Activated T-helper 1 cell treated with anti-CD3 and anti-CD28 coated beads, Interleukin-2, amount 50 U/mL, for 16 hours (primary cell): Measurements from ENCODE around the gene QSOX2.

Source experiments
- DNase-seq, 2 donors: peaks; one replicate each; pipeline ENCODE4 v3.0.0-alpha.2; 2020; ENCODE audit warnings: low read depth in 1 of 2, low spot score in 1 of 2

QSOX2 gene

DNA sequence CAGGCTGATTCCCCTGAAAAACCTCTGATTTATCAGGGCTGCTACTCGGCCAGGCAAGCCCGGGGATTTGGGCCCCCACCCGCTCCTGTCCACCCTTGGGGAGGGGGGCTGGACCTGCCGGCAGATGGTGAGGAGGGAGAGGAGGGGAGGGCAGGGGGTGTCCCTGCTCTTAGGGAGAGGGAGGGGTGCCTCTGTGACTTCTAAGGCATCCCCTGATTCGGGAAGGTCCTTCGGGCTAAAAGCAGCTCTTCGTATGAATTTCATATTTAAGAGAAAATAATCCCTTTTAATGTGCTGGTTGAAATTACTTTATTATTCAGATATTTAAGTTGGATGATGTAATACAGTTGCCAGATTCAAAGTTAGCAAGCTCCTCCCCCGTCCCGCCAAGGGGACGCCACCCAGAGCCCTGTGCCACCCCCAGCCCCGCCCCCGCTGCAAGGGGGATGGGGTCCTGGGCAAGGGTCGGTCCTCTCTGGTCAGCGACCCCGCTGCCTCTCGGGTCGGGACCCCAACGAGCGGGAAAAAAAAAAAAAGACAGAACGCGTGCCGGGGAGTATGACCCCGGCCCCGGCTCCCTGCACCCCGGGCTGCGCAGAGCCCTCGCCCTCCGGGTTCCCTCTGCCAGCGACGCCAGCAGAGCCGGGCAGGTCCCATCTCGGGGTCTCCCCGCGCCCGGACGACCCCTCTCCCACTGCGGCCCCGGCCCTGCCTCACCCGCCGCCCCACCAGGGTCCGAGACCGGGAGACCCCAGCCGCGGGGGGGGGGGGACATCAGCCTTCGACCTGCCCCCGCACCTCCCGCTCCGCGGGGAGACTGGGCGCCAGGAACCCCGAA lies 53.1 kb downstream of the QSOX2 start:
- DNase-seq: no peak

DNA sequence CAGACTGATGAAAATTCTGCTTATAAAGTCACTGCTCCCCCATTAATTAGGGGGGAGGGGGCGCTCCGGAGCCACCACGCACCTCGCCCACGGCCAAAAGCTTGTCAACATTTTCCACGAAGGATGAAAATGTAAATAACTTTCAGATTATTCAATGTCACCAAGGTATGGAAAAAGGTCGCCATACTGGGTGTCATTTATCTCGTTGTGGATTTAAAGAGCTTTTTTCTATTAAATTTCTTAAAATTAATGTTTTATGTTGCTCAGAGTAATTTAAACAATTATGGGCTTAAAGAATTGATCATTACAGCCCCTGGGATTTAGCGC lies 53.7 kb downstream of the QSOX2 start:
- DNase-seq: no peak

DNA sequence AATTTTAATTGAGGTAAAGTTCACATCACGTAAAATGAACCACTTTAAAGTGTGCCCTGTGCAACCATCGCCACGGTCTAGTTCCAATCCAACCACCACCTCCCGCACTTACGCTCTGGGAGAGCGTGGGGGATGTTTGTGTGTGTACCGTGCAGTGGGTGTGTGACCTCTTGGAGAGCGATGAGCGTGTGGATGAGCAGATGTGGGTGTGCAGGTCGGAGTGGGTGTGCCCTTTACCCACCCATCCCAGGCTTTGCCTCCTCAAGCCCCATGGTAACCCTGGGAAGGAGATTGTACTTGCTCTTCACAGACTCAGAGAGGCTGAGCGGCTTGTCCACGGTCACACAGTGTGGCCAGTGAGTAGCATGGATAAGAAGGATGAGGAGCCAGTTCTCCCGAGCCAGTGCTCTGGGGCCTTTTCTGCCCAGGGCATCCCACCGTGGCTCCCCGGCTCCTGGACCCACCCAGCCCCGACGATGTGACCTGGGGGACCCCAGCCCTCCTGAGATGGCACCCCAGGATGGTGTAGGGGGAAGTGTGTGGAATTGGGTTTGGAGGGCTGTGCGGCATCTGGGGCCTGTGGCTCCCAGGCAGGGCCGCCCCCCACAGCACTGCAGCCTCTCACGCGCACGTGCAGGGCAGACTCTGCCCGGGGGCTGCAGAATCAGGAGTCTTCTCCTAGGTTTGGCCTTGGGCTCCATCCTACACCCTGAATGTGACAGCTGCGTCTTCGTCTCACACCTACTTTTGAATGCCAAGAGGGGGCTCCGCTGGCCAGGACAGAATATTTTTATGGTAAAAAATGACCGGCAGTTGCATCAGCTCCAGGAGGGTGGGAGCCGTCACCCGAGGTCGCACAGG lies 54.3 kb downstream of the QSOX2 start:
- DNase-seq: no peak

DNA sequence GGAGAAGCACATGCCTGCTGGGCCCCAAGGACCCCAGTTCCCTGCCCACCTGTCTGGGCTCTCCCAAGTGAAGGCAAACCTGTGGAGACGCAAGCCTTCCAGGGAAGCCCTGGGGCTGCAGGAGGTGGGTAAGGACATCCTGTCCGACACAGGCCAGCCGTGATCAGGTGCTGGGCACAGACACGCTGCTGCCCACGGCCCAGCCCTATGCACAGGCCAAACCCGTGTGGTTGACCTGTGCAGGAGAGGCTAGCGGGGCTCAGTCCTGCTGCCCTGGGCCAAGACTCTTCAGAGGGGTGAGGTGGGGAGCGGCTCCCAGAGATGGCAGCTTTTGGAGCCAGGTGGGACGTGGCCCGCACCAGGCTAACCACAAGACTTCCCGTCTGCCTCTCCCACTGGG lies 55.0 kb downstream of the QSOX2 start:
- no peak for DNase-seq

DNA sequence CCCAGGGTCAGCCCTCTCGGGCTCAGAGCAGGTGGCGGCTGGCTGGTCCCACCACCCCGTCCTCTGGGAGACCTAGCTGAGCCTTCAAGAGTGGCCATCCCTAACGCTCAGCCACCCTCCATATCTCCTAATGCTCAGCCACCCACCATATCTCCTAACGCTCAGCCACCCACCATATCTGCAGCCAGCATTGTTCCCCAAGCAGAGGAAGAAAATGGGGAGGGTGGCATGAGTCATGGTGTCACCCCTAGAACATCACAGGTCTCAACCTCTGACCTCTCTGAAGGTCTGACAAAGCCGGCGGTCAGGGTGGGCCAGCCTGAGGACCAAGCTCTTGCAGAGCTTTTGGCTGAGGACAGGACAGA lies 55.4 kb downstream of the QSOX2 start:
- no peak for DNase-seq

DNA sequence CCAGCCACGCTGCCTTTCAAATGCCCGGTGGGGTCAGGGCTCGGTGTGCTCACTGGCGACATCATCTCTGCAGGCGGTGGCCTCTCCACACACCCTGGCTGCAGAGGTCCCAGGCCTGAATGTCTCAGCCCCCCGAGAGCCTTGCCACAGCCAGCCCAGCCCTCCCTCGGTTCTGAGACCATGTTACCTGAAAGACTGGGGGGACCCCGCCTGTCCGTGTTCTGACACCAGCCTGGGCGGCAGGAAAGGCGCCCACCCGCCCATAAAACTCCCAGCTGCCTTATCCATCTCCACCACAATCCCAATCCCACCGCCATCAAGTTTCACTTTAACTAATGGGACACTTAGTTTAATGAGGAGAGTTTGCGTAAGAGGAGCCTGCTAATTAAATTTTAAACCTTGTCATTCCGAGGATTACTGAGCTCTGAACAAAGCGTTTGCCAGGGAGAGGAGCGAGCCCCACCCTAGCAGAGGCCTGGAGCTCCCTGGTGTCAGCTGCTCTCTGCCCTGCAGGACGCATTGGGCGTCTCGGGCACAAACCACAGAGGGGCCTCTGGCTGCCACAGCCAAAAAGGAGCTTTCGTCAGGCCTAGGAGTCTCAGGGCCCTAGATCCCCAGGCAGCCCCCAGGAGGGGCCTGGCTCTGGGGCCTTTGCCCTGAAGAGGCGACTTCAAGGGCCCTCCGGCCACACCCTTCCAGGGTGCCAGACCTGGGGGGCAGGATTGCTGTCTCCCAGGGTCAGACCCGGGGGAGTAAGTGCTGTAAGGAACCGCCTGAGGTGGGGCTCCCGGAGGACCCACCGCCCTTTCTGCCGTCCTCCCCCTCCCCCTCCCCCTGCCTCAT lies 56.0 kb downstream of the QSOX2 start:
- no peak for DNase-seq

DNA sequence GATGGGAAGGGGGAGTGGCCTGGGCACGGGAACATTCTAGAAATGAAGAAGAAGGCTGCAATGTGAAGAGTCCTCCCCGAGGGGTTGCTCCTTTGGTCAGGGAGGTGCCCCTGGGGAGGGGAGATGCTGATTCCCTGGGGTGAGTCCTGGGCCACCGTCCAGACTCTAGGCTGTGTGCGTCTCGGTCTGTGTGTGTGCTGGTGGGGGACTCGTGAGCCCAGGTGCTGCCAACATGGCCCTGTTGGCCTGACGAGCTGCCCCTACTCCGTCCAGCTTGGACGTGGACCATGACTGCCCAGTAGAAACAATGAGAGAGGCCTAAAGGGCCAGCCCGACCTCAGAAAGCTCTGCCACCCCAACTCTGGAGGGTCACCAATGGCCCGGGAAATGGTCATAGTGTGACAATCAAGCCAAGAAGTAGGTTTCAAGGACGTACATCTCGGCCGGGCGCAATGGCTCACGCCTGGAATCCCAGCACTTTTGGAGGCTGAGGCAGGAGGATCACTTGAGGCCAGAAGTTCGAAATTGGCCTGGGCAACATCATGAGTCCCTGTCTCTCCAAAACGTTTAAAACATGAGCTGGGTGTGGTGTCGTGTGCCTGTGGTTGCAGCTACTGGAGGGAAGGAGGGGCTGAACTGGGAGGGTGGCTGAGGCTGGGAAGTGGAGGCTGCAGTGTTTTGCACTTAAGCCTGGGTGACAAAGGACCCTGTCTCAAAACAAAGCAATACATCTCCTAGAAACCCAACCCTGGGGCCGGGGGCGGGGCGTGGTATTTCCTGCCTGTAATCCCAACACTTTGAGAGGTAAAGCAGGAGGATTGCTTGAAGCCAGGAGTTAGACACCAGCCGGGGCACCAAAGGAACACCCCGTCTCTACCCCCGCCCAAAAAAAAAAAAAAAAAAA lies 57.7 kb downstream of the QSOX2 start:
- no peak for DNase-seq

DNA sequence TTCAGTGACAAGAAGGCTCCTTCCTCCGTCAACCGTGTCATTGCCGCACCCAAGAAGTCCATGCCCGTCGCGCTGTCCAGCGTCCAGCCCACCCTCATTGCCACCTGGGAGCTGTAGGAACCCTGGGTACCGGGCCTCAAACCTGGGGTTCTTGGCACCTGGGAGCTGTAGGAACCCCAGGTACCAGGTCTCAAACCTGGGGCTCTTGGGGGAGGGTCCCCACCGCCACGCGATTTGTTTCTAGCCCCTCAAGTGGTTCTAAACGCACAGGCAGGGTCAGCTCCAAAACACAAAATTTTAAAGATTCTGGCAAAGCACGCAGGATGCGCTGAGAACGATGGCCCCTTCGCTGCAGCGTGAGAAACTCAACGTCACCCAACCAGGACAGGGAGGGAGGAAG lies 58.4 kb downstream of the QSOX2 start:
- no peak for DNase-seq

DNA sequence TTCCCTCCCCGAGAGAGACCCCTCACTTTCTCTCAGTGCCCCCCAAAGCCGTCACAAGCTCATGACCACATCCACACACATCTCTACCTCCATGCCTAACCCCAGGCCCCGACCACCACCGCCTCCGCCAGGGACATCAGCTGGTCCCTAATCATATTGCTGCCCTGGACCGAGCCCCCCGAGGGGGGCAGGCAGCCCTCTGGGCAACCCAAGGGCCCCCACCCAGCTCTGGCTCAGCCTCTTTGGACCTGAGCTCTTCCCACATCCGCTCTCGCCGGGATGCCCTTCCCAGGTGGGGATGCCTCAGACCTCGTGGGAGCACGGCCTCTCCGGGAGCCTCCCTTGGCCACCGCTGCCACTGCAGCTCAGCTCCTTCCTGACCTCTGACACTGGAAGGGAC lies 59.2 kb downstream of the QSOX2 start:
- no peak for DNase-seq

DNA sequence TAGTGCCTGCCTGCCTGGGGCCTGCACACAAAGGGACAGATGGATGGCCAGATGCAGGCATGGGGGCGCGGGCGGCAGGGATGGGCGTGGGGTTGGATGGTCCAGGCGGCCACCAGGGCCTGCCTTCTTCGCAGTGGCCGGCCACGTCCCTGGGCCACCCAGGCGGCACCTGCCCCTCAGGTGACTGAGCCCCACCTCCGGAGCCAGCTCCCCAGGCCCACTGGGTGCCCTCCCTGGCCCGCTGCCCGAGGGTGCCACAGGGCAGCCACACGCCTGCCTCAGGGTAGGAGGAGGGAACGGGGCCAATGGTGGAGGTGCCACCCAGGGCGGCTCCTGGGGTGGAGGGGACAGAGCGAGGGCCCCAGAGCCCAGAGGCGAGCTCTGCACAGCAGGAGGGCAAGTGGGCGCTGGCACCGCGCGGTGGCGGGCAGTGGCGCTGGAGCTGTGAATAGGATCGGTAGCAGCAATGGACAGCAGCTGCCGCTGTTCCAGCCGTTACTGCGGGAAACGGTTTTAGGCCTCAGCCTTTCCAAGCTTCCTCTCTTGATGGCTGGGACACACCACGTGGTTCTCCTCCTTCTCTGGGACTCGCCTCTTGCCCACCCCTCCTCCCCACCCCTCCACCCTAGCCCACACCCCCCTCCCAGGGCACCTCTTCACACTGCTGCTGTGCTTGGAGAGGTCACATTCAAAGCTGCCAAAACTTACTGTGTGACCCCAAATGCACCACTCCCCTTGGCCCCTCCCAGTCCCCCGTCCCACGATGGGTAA lies 59.8 kb downstream of the QSOX2 start:
- no peak for DNase-seq

DNA sequence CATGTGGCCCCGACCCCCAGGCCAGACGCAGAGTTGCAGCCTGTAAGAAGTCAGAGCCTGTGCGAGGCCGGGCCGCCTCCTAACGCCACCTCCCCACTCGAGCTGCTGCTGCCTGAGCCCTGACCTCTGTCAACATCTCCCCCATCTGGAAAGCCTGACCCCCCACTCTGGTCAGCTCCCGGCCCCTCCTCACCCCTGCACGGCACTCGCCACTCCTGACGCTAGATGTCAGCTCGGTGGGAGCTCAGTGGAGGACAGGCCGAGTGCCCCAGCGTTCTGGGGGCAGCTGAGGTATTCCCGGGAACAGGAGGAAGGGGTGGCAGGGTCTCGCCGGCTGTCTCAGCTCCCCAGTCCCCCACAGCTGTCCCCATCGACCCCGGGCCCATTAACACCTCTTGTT lies 60.5 kb downstream of the QSOX2 start:
- DNase-seq: no peak

DNA sequence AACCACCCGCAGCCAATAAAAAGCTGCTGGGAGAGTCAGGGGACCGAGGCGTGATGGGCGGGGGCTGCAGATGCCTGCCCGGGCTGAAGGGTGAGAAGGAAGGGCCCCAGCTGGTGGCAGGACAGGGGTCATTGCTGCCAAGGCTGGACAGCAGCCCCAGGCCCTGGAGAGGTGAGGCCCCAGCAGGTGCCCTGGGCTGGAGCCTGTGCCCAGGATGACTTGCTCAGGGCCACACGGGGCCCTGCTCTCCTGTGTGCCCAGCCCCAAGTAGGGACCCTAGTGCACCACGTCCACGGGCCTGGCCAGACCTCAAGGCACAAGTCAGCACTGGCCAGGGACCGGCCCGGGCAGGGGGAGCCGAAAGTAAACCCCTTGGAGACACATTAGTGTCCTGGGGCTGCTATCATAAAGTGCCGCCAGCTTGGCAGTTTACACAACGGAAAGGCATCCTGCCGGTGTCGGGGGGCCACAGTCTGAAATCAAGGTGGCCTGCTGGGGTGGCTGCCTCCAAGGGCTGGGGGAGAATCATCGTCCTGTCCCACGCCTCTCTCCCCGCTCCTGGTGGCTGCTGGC lies 62.7 kb downstream of the QSOX2 start:
- no peak for DNase-seq

DNA sequence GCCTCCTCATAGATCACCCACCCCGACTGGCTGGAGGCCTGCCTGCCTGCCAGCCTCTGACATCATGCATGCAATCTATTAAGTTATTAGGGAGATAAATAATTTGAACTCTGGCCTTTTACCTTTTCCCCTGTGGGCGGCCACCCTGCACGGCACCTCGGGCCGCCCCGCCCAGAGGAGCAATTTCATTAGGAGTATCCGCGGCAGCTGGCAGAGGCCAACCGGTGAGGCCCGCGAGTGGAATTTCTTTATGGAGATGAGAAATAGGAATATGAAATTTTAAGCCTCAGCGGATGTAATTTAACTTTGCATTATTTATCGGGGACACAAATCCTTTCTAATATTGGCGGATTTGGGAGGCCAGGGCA lies 63.2 kb downstream of the QSOX2 start:
- no peak for DNase-seq

DNA sequence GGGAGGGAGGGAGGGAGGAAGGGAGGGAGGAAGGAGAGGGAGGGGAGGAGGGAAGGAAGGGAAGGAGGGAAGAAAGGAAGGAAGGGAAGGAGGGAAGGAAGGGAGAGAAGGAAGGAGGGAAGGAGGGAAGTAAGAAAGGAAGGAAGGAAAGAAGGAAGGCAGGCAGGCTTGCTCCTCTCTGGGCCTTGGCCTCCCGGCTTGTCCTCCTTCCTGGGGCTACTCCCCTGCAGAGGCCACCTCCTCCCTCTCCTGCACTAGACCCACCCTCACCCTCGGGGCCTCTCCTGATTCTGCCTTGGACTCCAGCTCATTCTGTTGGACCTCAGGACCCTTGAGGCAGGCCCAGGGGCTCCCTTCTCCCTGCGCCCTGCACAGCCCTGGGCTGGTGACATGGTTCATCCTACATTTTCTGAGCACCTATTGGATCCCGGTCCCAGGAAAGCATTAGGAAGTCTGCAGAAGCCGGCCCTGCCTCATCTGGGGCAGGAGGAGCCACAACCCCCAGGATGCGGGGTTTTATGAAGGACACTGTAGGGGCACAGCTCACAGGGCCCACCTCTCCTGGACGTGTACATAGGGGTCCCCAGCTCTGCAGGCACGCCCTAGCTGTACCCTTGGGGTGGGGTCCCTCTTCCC lies 63.7 kb downstream of the QSOX2 start:
- no peak for DNase-seq

DNA sequence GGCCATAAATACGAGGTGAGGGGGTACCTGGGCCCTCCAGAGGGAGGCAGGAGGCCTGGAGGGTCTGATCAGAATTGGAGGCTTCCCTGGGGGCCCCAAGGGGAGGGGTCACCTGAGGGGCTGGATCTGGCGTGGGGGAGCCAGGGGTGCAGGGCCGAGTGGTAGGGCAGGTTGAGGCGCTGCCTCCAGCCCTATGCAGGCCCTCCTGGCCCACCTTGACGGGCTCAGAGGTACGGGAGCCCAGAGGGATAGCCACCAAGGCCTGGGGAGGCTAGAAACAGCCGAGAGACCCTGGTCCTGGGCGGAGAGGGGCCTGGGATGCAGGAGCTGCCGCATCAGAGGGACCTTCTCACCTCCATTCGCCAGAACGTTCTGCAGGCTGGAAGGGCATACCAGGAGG lies 65.0 kb downstream of the QSOX2 start:
- no peak for DNase-seq

DNA sequence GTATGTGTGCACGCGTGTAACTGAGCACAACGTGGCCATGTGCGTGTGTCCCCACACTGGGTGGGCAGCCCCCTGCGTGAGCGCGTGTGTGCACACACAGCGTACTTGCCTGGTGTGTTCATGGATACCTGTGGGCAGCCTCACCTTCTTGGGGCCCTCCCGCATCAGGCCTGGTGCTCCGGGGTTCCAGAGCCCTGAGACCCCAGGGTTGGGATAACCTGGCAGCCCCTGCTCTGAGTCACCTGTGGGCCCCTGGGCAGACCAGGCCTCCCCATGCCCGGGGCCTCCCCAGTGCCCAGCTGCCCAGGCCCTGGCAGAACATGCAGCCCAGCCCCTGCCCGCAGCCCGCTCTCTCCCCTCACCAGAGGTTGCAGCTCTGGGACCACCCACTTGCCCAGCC lies 65.9 kb downstream of the QSOX2 start:
- DNase-seq: no peak

DNA sequence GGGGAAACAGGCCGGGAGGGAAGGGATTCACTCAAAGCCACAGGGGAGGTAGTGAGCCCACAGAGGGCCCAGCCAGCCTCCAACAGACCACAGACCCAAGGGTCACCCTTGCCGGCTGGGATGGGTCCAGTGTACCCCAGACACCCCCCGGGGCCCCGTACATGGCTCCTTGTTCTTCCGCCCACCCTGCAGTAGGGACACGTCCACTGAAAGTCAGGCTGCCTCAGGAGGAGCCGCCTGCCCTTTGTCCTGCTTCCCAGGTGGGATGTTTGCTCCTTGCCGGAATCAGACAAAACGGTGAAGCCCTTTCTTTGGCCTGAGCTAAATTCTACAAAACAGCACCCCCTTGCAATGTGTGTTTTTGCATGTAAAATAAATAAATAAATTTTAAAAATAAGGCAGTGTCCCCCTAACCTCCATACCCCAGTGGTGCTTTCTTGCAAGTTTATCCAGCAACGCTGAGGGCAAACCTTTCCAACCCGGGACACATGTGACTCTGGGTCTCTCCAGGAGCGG lies 66.5 kb downstream of the QSOX2 start:
- no peak for DNase-seq

DNA sequence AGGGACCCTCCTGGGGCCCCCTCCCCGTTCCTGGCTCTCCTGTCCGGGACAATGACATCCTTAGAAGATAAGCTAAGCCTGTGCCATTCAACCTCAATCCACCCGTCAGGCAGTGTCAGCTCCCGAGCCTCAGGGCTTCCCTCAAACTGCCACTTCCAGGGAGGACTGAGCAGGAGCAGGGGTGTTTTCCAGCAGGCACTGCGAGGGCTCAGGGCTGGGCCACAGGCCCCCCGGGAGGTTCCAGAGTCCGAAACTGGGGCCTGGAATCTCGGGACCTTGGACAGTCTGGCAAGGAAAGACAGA lies 66.9 kb downstream of the QSOX2 start:
- no peak for DNase-seq

DNA sequence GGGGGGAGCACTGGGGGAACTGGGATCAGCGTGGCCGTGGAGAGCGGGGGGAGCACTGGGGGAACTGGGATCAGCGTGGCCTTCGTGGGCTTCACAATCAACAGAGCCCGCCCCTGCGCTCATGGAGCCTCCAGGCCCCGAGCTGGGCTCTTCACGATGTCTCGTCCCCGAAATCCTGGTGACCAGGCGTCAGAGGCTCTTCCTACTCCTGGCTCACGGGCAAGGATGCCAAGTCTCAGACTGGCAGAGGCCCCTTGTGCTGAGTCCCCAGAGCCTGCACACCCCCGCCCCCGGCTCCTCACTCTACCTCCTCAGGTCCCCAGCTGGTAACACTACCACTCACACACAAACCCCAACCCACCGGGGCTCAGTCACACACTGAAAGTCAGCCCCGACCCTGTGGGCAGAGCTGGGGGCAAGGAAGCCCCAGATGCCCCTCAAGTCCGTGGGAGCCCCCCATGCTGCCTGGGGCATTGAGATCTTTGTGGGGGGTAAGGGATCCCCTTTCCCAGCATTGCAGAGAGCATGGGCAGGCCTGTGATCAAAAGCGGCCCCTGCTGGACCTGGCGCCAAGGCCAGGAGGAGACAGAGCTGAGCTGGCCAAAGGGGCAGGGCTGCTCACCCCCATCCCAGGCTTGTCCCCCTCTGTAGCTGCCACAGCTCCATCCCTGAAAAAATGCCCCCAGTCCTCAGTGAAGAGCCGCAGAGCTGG lies 67.4 kb downstream of the QSOX2 start:
- DNase-seq: no peak
